Measurements from ENCODE around the gene GMDS. TPM values are rescaled to one million over a fixed set of nuclear protein-coding genes. Genes with fewer than 3 reads are reported as not detected.

The GMDS gene
- total and polyA plus RNA-seq, 2 donors (not counting 3 experiments of a cell fraction or from before 2014, with no cell fraction given): 9.8 to 23.5 TPM

DNA sequence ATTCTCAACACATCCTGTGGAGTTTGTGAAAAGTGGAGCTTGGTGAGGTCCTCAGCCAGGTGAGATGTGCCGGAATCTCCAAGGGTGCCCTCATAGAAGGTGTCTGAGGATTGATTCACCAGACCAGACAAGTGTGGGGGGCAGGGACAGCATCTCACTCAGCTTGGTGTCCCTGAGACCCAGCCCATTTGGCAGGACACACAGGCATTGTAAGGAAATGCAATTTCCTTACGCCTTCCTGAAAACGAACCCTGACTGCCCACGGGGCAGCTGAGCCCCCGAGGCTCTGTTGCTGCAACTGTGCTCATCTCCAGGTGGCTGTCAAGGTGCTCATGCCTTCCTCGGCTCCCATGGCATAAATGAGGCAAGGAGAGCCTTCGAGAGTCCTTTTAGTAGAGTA lies 602.3 kb downstream of the GMDS start:
- dilution Hi-C loops (cut with MboI; ENCODE audit: extremely low pct_ligation_motif_present, low sequenced_read_pairs): no loop called here
- CTCF ChIA-PET: interaction anchor here (0.7 to 1.3 kb wide), 4 partner anchors 19 to 141 kb away, joined by 3 to 6 read pairs (median 4); no protein-coding TSS in a partner anchor

More for the DNA sequence above, 602.3 kb downstream of the GMDS start:
- POLR2A ChIA-PET: interaction anchor here (0.6 kb wide), 1 partner anchor 614 kb away, joined by 3 read pairs; no protein-coding TSS in a partner anchor
- no peak overlapping the region for H3K4me3 ChIP-seq (replicated peaks in 1 of 3; ENCODE audit: insufficient read depth in 1 of 3, low read depth in 1 of 3, low read length in 3 of 3)
- FAIRE-seq (peak; percentile 59), DNase-seq (ENCODE audit: low read depth, low spot score) (peak; percentile 21)
- BruUV-seq (replicated peaks): no TSS peak
- no peak overlapping the region for H2AFZ ChIP-seq (ENCODE audit: low read depth, low read length)
- H3K4me2 ChIP-seq (ENCODE audit: insufficient read depth, low read length): no peak overlapping the region
- H3K27ac ChIP-seq (ENCODE audit: insufficient read depth, low read depth, low read length): no peak overlapping the region
- H3K79me2 ChIP-seq (ENCODE audit: control insufficient read depth, insufficient read depth, low read length): no peaks in the 10 kb centered on the region
- intact Hi-C loops (cut with micrococcal nuclease): no loop called here
- no peak overlapping the region for H3K9ac ChIP-seq (replicated peaks; ENCODE audit: extremely low read depth, insufficient read depth, low read length)
- H3K9me1 ChIP-seq (replicated peaks; ENCODE audit: control insufficient read depth, extremely low read depth, insufficient read depth, low read length): no peaks in the 10 kb centered on the region
- TF ChIP-seq JUN (IDR thresholded peaks at IDR 0.05; ENCODE audit: borderline replicate concordance, insufficient read depth, insufficient read length, low read depth): no peak
- TF ChIP-seq POLR2AphosphoS5 (IDR thresholded peaks at IDR 0.05; ENCODE audit: insufficient read depth, low read depth, low read length): no peak
- TF ChIP-seq GATA2 (IDR thresholded peaks at IDR 0.05; ENCODE audit: insufficient read depth, insufficient read length, low read depth, low read length): no peak
- TF ChIP-seq MYC (IDR thresholded peaks at IDR 0.05; ENCODE audit: low read depth, low read length): no peak
- TF ChIP-seq, protein P1, sequence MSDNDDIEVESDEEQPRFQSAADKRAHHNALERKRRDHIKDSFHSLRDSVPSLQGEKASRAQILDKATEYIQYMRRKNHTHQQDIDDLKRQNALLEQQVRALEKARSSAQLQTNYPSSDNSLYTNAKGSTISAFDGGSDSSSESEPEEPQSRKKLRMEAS (IDR thresholded peaks at IDR 0.05; ENCODE audit: insufficient read depth, insufficient read length): no peak
- no peak for TF ChIP-seq FOS (IDR thresholded peaks at IDR 0.05; ENCODE audit: borderline replicate concordance, insufficient read depth, low read length)
- TF ChIP-seq, protein P2, sequence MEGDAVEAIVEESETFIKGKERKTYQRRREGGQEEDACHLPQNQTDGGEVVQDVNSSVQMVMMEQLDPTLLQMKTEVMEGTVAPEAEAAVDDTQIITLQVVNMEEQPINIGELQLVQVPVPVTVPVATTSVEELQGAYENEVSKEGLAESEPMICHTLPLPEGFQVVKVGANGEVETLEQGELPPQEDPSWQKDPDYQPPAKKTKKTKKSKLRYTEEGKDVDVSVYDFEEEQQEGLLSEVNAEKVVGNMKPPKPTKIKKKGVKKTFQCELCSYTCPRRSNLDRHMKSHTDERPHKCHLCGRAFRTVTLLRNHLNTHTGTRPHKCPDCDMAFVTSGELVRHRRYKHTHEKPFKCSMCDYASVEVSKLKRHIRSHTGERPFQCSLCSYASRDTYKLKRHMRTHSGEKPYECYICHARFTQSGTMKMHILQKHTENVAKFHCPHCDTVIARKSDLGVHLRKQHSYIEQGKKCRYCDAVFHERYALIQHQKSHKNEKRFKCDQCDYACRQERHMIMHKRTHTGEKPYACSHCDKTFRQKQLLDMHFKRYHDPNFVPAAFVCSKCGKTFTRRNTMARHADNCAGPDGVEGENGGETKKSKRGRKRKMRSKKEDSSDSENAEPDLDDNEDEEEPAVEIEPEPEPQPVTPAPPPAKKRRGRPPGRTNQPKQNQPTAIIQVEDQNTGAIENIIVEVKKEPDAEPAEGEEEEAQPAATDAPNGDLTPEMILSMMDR (IDR thresholded peaks at IDR 0.05; ENCODE audit: extremely low read depth in 1 of 2, insufficient read depth in 1 of 2, low read depth in 1 of 2, low read length in 2 of 2): no peak
- no peak for TF ChIP-seq EZH2 (IDR thresholded peaks at IDR 0.05; ENCODE audit: borderline replicate concordance, low read depth, low read length, severe bottlenecking)
- TF ChIP-seq POLR2A (IDR thresholded peaks at IDR 0.05; ENCODE audit: low read depth, low read length): no peak
- peaks cover 13% of the 10 kb centered on the region for H3K4me1 ChIP-seq (ENCODE audit: control insufficient read depth, extremely low read depth, insufficient read depth, low read length)
- no peaks in the 10 kb centered on the region for H3K36me3 ChIP-seq (ENCODE audit: control insufficient read depth in 2 of 2, extremely low read depth in 1 of 2, insufficient read depth in 2 of 2, low read length in 2 of 2)
- H4K20me1 ChIP-seq (replicated peaks; ENCODE audit: control insufficient read depth, extremely low read depth, insufficient read depth, low read length): no peaks in the 10 kb centered on the region
- H3K9me3 ChIP-seq (replicated peaks; ENCODE audit: control insufficient read depth, insufficient read depth, low read length): no peaks in the 10 kb centered on the region
- no peaks in the 10 kb centered on the region for H3K27me3 ChIP-seq (ENCODE audit: control insufficient read depth in 2 of 2, insufficient read depth in 2 of 2, low read length in 2 of 2)

All from endothelial cell of umbilical vein (primary cell).